Heart left ventricle (tissue), 16 donors: ENCODE results near the gene DMWD. TPM values are rescaled to one million over a fixed set of nuclear protein-coding genes. Genes with fewer than 3 reads are reported as not detected.

Experiments
- ATAC-seq, 4 donors: fragments of 200-7000 bp; cut with Tn5 transposase; one replicate each; pipeline ENCODE4 v1.9.1; 2020 to 2022; ENCODE audit warnings: moderate library complexity in 4 of 4, mild to moderate bottlenecking in 3 of 4, moderate number of reproducible peaks in 1 of 4
- DNase-seq, 5 donors: peaks; one replicate each; pipeline ENCODE4 v3.0.0-alpha.2; 2020
- H3K27ac ChIP-seq, 12 donors: fragments of 200-600 bp; sonication (generic) in 4 of 12; one replicate each; pipeline versions ENCODE4 v1.5.0 to v1.8.0; 2016 to 2022; ENCODE audit warnings: mild to moderate bottlenecking in 2 of 12
- H3K27me3 ChIP-seq, 9 donors: fragments of 200-600 bp; sonication (generic) in 2 of 9; one replicate each; pipeline versions ENCODE4 v1.5.1 to v1.8.0; 2016 to 2022; ENCODE audit warnings: mild to moderate bottlenecking in 3 of 9
- H3K36me3 ChIP-seq, 9 donors: fragments of 200-600 bp; sonication (generic) in 2 of 9; one replicate each; pipeline versions ENCODE4 v1.5.0 to v1.8.0; 2018 to 2022; ENCODE audit warnings: mild to moderate bottlenecking in 2 of 9
- H3K4me1 ChIP-seq, 12 donors: fragments of 200-600 bp; sonication (generic) in 4 of 12; one replicate each; pipeline versions ENCODE4 v1.5.0 to v1.8.0; 2016 to 2022; ENCODE audit warnings: mild to moderate bottlenecking in 3 of 12
- H3K4me3 ChIP-seq, 12 donors: fragments of 200-600 bp; sonication (generic) in 4 of 12; one replicate each; pipeline versions ENCODE4 v1.5.0 to v1.8.0; 2017 to 2022; ENCODE audit warnings: mild to moderate bottlenecking in 9 of 12, moderate library complexity in 4 of 12
- H3K9me3 ChIP-seq, 12 donors: fragments of 200-600 bp; sonication (generic) in 4 of 12; one replicate each; pipeline versions ENCODE4 v1.5.0 to v1.8.0; 2016 to 2022; ENCODE audit warnings: mild to moderate bottlenecking in 1 of 12
- CTCF ChIP-seq, 12 donors: fragments of 200-600 bp; sonication (generic) in 4 of 12; IDR thresholded peaks; one replicate each; pipeline versions ENCODE4 v1.5.0 to v1.8.0; 2018 to 2022; ENCODE audit warnings: antibody characterized with exemption in 12 of 12, mild to moderate bottlenecking in 5 of 12
- POLR2A ChIP-seq, 2 donors: fragments of 450-650 bp; IDR thresholded peaks; one replicate each; pipeline ENCODE4 v1.6.1; 2017; ENCODE audit warnings: antibody characterized with exemption in 2 of 2, mild to moderate bottlenecking in 2 of 2, moderate library complexity in 2 of 2
- whole genome bisulfite sequencing, 4 donors: extraction: QIAGEN DNeasy Blood & Tissue Kit in 2 of 4; methylation state at CpG; one replicate each; pipeline versions ENCODE4 v1.1.5 to v1.1.7; 2013 to 2018; 5-methylcytosine and 5-hydroxymethylcytosine counted together
- intact Hi-C, 10 donors: fragments of 100-400 bp; cut with DNase I; formaldehyde crosslinking; loops; one replicate each; pipeline versions ENCODE4 v1.11.1 to v1.14.2; 2022
- polyA plus RNA-seq, 2 donors: library from polyadenylated mRNA; stranded (reverse); fragments of 200-250 nt; gene quantifications; one replicate each; pipeline ENCODE4 v1.2.3, GENCODE V29; 2013
- total RNA-seq, 9 donors: library from RNA; depleted of rRNA in 2 of 9; stranded (reverse); fragments of >200 nt in 2 of 9; fragmentation: NEBNext Ultra II Directional in 3 of 9; extraction: Animal tissue kit (Norgen Biotek cat#: 25700) in 3 of 9; gene quantifications; one replicate each; pipeline versions ENCODE4 v1.1.0 to v1.2.4, GENCODE V29; 2016 to 2023
- donor health status: ischemic (EF 13 %, LVEDD 7.1; RV severe dilation, severe dysfunction).
- donor health status: healthy with polysubstance abuse.
- donor health status: DM: no; HTN: yes; CAD: no.
- donor health status: DM: no; HTN: no; CAD: no.
- donor health status: ischemic (EF 25% LVEDD 6.9; RV normal size, moderate dysfunction).
- donor health status: ischemic (EF 25% LVEDD 5.7; RV mildly dilated, moderate dysfunction).
- donor health status: healthy.
- donor health status: DM: yes; HTN: yes; CAD: no.
- donor health status: ischemic (EF 35%, LVEDD 5.7; RV mildly dilated, moderate dysfunction).
- donor health status: nonischemic (EF 11% LVEDD 7.7; RV severe dilation, severe dysfunction).
- donor health status: DM: yes; HTN: yes; CAD: no.
- donor health status: PGD.
- donor health status: ischemic (EF 29% LVEDD 5.4; RV normal size, mild dysfunction).
- donor health status: nonischemic (EF 23%, LVEDD 6.1; RV moderate dilation, normal function).

DMWD gene
- total and polyA plus RNA-seq, 11 donors = 41.8 to 109 (median 67.3) TPM

GRCh38 chr19:45817010-45817724, 24.5 kb upstream of the DMWD start:
- Histone ChIP-seq H3K9me3 (no peaks in the 10 kb centered on the region), H3K4me3 (no peak overlapping the region), H3K4me1 (peaks cover 0 to 33% (median 13%) of the 10 kb centered on the region in 12 donors), H3K27me3 (peaks cover 0 to 17% (median 0%) of the 10 kb centered on the region in 9 donors), H3K36me3 (peaks cover 0 to 22% (median 17%) of the 10 kb centered on the region in 9 donors), H3K27ac (no peak overlapping the region)
- TF ChIP-seq CTCF (IDR thresholded peaks at IDR 0.05) = peak; percentile 93 to 99 (median 98)
- no peak for TF ChIP-seq POLR2A (IDR thresholded peaks at IDR 0.05)
- ATAC-seq (peak; percentile 83 to 90 (median 85)), DNase-seq (peak; percentile 89 to 96 (median 94))
- intact Hi-C loops = loop anchor here in 3 of 10 donors (5.0 kb wide), 1 partner anchor 65 kb away; no protein-coding TSS in a partner anchor
- WGBS, 4 donors = 20 to 25% (median 23%) methylated on average over 18 to 24 of the region's 24 CpGs

- Histone ChIP-seq H3K4me3 (peak overlapping the region in 9 of 12 donors; percentile 48 to 59 (median 56)), H3K9me3 (no peaks in the 10 kb centered on the region), H3K27me3 (peaks cover 0 to 17% (median 0%) of the 10 kb centered on the region in 9 donors), H3K36me3 (peaks cover 0 to 18% (median 13%) of the 10 kb centered on the region in 9 donors), H3K4me1 (peaks cover 0 to 33% (median 13%) of the 10 kb centered on the region in 12 donors), H3K27ac (peak overlapping the region in 3 of 12 donors; percentile 2 to 45 (median 24))
- 71 to 85% (median 75%) methylated on average over 11 to 18 of the region's 18 CpGs for WGBS, 4 donors
- DNase-seq (no peak), ATAC-seq (peak in 3 of 4 donors; percentile 1 to 6 (median 1))
- TF ChIP-seq POLR2A (IDR thresholded peaks at IDR 0.05) (no peak), CTCF (IDR thresholded peaks at IDR 0.05) (no peak)
- intact Hi-C loops = loop anchor here in 3 of 10 donors (5.0 kb wide), 1 partner anchor 66 kb away; no protein-coding TSS in a partner anchor
These were observed 23.8 kb upstream of the DMWD start for GRCh38 chr19:45816236-45817009.

GRCh38 chr19:45815481-45816216, 23.0 kb upstream of the DMWD start:
- ATAC-seq (peak; percentile 5 to 29 (median 16)), DNase-seq (peak in 3 of 5 donors; percentile 36 to 55 (median 45))
- Histone ChIP-seq H3K27ac (peak overlapping the region in 4 of 12 donors; percentile 2 to 45 (median 14)), H3K36me3 (peaks cover 0 to 13% (median 8%) of the 10 kb centered on the region in 9 donors), H3K4me1 (peaks cover 0 to 33% (median 13%) of the 10 kb centered on the region in 12 donors), H3K9me3 (no peaks in the 10 kb centered on the region), H3K4me3 (peak overlapping the region; percentile 10 to 59 (median 50)), H3K27me3 (peaks cover 0 to 17% (median 0%) of the 10 kb centered on the region in 9 donors)
- intact Hi-C loops = loop anchor here in 3 of 10 donors (5.0 kb wide), 1 partner anchor 67 kb away; no protein-coding TSS in a partner anchor
- TF ChIP-seq CTCF (IDR thresholded peaks at IDR 0.05) = no peak
- no peak for TF ChIP-seq POLR2A (IDR thresholded peaks at IDR 0.05)
- WGBS, 4 donors = 5 to 11% (median 8%) methylated on average over 19 to 44 of the region's 44 CpGs
